ENCODE results near the gene KANSL1.

KANSL1 gene

DNA sequence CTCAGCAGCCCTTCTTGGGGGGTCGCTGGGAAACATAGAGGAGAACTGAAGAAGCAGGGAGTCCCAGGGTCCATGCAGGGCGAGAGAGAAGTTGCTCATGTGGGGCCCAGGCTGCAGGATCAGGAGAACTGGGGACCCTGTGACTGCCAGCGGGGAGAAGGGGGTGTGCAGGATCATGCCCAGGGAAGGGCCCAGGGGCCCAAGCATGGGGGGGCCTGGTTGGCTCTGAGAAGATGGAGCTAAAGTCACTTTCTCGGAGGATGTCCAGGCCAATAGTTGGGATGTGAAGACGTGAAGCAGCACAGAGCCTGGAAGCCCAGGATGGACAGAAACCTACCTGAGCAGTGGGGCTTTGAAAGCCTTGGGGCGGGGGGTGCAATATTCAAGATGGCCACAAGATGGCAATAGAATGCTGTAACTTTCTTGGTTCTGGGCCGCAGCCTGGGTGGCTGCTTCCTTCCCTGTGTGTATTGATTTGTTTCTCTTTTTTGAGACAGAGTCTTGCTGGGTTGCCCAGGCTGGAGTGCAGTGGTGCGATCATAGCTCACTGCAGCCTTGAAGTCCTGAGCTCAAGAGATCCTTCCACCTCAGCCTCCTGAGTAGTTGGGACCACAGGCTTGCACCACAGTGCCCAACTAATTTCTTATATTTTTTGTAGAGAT is 190.8 kb downstream of the KANSL1 start:
- in situ Hi-C loops (cut with HindIII; ENCODE audit: low pct_unique_long_range_greater_than_20kb, low sequenced_read_pairs) = no loop called here
- peak; percentile 78 to 84 for DNase-seq (ENCODE audit: low read depth in 1 of 2, low spot score in 1 of 2)

DNA sequence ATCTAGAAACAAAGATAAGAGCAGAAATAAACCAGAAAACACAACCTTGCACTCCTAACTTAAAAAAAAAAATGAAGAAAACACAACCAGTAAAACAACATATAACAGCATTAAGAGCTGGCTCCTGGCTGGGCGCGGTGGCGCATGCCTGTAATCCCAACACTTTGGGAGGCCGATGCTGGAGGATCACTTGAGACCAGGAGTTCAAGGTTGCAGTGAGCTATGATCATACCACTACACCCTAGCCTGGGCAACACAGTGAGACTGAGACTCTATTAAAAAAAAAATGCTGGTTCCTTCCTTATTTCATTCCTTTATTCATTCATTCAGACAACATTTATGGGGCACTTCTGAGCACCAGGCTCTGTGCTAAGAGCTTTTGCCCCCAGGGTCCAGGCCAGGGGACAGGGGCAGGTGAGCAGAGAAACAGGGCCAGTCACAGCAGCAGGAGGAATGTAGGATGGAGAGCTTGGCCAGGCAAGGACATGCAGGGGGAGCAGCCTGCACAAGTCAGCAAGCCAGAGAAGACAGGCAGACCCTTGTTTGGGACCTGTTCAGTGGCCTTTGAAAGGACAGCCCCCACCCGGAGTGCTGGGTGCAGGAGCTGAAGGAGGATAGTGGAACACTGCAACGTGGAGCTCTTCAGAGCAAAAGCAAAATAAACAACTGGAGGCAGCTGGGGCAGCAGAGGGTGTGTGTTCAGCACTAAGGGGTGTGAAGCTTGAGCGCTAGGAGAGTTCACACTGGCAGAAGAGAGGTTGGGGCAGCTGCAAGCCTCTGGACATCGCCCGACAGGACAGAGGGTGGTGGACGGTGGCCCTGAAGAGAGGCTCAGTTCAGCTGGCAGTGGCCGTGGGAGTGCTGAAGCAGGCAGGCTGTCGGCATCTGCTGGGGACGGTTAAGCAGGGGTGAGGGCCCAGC is 191.6 kb downstream of the KANSL1 start:
- in situ Hi-C loops (cut with HindIII; ENCODE audit: low pct_unique_long_range_greater_than_20kb, low sequenced_read_pairs) = no loop called here
- TF ChIP-seq JUND (IDR thresholded peaks at IDR 0.05; ENCODE audit: low read depth) = no peak

More for the DNA sequence above, 190.8 kb downstream of the KANSL1 start:
- TF ChIP-seq JUND (IDR thresholded peaks at IDR 0.05; ENCODE audit: low read depth) = no peak

GRCh38 chr17:46000757-46001156 is 192.5 kb downstream of the KANSL1 start:
- no peak for TF ChIP-seq JUND (IDR thresholded peaks at IDR 0.05; ENCODE audit: low read depth)
- DNase-seq (ENCODE audit: low read depth in 1 of 2, low spot score in 1 of 2) = no peak
- in situ Hi-C loops (cut with HindIII; ENCODE audit: low pct_unique_long_range_greater_than_20kb, low sequenced_read_pairs) = no loop called here

More for the DNA sequence above, 191.6 kb downstream of the KANSL1 start:
- DNase-seq (ENCODE audit: low read depth in 1 of 2, low spot score in 1 of 2) = no peak

DNA sequence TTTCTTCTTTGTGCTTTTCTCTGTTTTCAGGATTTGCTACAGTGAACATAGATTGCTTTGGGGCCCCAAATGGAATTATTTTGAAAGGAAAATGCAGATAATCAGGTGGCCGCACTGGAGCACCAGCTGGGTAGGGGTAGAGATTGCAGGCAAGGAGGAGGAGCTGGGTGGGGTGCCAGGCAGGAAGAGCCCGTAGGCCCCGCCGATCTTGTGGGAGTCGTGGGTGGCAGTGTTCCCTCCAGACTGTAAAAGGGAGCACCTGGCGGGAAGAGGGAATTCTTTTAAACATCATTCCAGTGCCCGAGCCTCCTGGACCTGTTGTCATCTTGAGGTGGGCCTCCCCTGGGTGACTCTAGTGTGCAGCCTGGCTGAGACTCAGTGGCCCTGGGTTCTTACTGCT is 192.9 kb downstream of the KANSL1 start:
- no peak for DNase-seq (ENCODE audit: low read depth in 1 of 2, low spot score in 1 of 2)
- TF ChIP-seq JUND (IDR thresholded peaks at IDR 0.05; ENCODE audit: low read depth) = no peak
- in situ Hi-C loops (cut with HindIII; ENCODE audit: low pct_unique_long_range_greater_than_20kb, low sequenced_read_pairs) = no loop called here

- in situ Hi-C loops (cut with HindIII; ENCODE audit: low pct_unique_long_range_greater_than_20kb, low sequenced_read_pairs) = no loop called here
- TF ChIP-seq JUND (IDR thresholded peaks at IDR 0.05; ENCODE audit: low read depth) = no peak
- DNase-seq (ENCODE audit: low read depth in 1 of 2, low spot score in 1 of 2) = no peak
Observed at GRCh38 chr17:45999900-46000290, 193.3 kb downstream of the KANSL1 start.

DNA sequence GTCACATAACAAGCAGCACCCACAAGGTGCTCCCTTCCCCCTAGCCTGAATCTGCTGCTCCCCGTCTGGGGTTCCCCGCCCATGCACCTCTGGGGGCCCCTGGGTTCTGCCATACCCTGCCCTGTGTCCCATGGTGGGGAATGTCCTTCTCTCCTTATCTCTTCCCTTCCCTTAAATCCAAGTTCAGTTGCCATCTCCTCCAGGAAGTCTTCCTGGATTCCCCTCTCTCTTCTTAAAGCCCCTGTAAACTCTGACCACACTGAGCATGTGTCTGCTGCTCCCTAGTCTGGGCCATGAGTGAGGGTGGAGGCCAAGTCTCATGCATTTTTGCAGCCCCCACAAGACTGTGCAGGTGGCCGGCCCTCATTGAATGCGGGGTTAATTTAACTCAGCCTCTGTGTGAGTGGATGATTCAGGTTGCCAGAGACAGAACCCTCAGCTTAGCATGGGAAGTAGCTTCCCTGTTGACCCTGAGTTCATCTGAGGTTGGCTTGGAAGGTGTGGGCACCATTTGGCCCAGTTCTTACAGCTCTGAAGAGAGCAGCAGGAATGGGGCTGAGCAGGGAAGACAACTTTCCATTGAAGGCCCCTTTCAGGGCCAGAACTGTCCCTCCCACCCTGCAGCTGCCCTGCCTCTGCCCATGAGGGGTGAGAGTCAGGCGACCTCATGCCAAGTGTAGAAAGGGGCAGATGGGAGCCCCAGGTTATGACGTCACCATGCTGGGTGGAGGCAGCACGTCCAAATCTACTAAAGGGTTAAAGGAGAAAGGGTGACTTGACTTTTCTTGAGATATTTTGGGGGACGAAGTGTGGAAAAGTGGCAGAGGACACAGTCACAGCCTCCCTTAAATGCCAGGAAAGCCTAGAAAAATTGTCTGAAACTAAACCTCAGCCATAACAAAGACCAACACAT is 194.0 kb downstream of the KANSL1 start, which contains the start of gene STH:
Gene STH (plus strand): TSS at position 264 of the 913 bp plus-strand sequence. CDS start 30 bp downstream, at position 294.
- no peak for DNase-seq (ENCODE audit: low read depth in 1 of 2, low spot score in 1 of 2)
- in situ Hi-C loops (cut with HindIII; ENCODE audit: low pct_unique_long_range_greater_than_20kb, low sequenced_read_pairs) = no loop called here
- TF ChIP-seq JUND (IDR thresholded peaks at IDR 0.05; ENCODE audit: low read depth) = no peak

- in situ Hi-C loops (cut with HindIII; ENCODE audit: low pct_unique_long_range_greater_than_20kb, low sequenced_read_pairs) = no loop called here
- DNase-seq (ENCODE audit: low read depth in 1 of 2, low spot score in 1 of 2) = no peak
- TF ChIP-seq JUND (IDR thresholded peaks at IDR 0.05; ENCODE audit: low read depth) = no peak
Observed at GRCh38 chr17:45997624-45998023, 195.6 kb downstream of the KANSL1 start.

DNA sequence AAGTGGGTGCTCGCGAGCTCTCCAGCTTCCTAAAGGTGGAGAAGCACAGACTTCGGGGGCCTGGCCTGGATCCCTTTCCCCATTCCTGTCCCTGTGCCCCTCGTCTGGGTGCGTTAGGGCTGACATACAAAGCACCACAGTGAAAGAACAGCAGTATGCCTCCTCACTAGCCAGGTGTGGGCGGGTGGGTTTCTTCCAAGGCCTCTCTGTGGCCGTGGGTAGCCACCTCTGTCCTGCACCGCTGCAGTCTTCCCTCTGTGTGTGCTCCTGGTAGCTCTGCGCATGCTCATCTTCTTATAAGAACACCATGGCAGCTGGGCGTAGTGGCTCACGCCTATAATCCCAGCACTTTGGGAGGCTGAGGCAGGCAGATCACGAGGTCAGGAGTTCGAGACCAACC is 196.1 kb downstream of the KANSL1 start:
- in situ Hi-C loops (cut with HindIII; ENCODE audit: low pct_unique_long_range_greater_than_20kb, low sequenced_read_pairs) = no loop called here
- no peak for TF ChIP-seq JUND (IDR thresholded peaks at IDR 0.05; ENCODE audit: low read depth)
- no peak for DNase-seq (ENCODE audit: low read depth in 1 of 2, low spot score in 1 of 2)

DNA sequence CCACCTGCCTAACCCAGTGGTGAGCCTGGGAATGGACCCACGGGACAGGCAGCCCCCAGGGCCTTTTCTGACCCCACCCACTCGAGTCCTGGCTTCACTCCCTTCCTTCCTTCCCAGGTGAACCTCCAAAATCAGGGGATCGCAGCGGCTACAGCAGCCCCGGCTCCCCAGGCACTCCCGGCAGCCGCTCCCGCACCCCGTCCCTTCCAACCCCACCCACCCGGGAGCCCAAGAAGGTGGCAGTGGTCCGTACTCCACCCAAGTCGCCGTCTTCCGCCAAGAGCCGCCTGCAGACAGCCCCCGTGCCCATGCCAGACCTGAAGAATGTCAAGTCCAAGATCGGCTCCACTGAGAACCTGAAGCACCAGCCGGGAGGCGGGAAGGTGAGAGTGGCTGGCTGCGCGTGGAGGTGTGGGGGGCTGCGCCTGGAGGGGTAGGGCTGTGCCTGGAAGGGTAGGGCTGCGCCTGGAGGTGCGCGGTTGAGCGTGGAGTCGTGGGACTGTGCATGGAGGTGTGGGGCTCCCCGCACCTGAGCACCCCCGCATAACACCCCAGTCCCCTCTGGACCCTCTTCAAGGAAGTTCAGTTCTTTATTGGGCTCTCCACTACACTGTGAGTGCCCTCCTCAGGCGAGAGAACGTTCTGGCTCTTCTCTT is 196.8 kb downstream of the KANSL1 start:
- TF ChIP-seq JUND (IDR thresholded peaks at IDR 0.05; ENCODE audit: low read depth) = no peak
- in situ Hi-C loops (cut with HindIII; ENCODE audit: low pct_unique_long_range_greater_than_20kb, low sequenced_read_pairs) = no loop called here
- no peak for DNase-seq (ENCODE audit: low read depth in 1 of 2, low spot score in 1 of 2)

- no peak for DNase-seq (ENCODE audit: low read depth in 1 of 2, low spot score in 1 of 2)
- no peak for TF ChIP-seq JUND (IDR thresholded peaks at IDR 0.05; ENCODE audit: low read depth)
- in situ Hi-C loops (cut with HindIII; ENCODE audit: low pct_unique_long_range_greater_than_20kb, low sequenced_read_pairs) = no loop called here
Observed at GRCh38 chr17:45995627-45996270, 197.5 kb downstream of the KANSL1 start.

DNA sequence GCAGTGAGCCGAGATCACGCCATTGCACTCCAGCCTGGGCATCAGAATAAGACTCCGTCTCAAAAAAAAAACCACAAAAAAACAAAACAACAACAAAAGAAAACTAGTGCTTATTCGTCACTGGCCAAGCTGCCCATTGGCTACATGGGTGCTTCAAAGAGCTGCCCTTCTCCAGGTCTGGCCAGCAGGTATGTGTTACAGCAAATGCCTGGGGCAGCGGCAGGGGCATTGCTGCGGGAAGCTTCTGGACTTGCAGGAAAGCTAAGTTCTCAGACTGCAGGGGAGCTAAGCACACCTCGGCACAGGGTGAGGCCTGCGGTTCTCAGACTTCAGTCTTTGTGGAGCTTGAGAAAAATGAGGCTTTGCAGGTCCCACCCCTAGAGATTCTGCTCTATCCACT is 198.2 kb downstream of the KANSL1 start:
- in situ Hi-C loops (cut with HindIII; ENCODE audit: low pct_unique_long_range_greater_than_20kb, low sequenced_read_pairs) = no loop called here
- no peak for DNase-seq (ENCODE audit: low read depth in 1 of 2, low spot score in 1 of 2)
- TF ChIP-seq JUND (IDR thresholded peaks at IDR 0.05; ENCODE audit: low read depth) = no peak
